ENCODE measurements around the gene IFI44L. TPM values are rescaled to one million over a fixed set of nuclear protein-coding genes. Genes with fewer than 3 reads are reported as not detected.

The IFI44L gene
- total RNA-seq (2014; rRNA removed): 14.7 and 26.2 TPM in 2 replicates
- polyA plus RNA-seq (2012): 0.73 TPM

DNA sequence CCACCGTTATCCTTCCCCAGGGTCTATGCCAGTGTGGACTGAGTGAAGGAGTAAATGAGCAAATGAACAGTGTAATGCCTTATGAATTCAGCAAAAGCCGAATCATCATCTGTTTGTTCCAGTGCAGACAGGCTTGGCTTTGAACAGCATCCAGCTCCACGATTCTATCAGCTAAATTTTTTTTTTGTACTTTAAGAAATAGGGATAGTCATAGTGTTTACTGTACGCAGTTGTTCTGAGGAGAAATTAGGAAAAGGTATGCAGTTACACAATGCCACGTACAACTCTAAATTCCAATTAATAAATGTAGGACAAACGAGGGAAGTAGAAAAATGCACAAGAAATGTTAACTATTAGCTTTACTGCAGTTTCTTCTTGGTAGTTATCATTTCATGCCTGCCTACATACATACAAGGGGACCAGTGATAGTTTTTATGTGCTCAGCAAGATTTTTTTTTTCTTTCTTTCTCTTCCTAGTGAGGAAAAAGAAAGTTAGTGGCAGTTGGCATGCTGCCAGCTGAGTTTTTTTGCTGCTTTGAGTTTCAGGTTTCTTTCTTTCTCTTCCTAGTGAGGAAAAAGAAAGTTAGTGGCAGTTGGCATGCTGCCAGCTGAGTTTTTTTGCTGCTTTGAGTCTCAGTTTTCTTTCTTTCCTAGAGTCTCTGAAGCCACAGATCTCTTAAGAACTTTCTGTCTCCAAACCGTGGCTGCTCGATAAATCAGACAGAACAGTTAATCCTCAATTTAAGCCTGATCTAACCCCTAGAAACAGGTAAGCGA lies at the start of gene IFI44L:
TSS of gene IFI44L (plus strand) at position 646 of the 777 bp plus-strand sequence. CDS start 7,468 bp downstream, outside the sequence.
- peak; percentile 74 for DNase-seq (ENCODE audit: low read depth)

DNA sequence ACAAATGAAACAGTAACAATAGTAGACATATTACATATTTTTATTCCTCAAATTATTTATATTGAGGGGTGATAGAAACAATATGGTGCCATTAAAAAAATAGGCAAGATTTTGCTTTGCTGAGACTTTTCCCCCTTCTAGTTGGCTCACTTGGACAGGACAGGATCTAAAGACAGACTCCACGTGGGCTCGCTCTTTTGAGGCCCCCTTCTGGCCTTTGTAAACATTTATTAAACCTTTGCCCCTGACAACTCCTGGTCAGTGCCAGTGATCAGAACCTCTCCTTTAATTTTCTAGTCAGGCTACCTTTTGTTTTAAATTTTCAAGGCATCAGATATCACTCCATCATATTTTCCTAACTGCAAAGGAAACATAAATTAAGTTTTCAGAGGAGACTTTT lies 49.7 kb upstream of the IFI44L start:
- no peak for DNase-seq (ENCODE audit: low read depth)

DNA sequence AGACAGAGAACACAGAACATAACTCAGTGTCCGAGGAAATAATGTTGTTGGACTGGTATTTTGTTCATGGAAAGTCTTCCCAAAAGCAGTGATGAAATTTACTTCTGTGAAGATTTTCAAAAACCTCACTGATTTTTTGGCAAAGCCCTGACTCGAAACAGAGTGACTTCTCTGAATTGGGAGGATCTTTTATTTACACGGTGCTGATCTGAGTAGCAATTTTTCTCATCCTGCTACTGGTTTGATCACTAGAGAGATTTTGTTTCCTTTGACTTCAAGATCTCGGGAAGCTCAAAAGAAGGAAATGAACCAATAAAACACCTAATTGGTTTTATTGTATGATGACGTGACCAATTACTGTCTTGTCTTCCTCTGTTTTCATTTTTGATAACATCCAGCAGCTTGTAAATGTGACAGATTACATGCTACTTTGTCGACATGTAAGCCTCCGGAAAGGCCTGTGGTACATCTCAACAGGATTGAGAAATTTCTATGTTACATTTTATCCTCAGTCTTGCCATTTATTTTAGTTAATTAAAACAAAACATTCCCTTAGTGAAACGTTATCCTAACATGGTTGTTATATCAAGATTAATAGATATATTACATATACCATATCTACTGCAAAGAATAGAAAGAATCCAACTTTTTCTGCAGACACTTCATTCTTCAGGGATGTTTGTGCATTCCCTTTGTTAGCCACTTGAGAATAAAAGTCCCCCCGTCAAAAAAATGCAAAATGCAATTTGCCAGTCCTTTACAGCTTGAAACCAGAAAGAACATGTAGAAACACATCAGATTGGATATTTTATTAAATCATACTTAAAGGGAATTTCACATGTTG lies 42.8 kb upstream of the IFI44L start:
- peak; percentile 34 for DNase-seq (ENCODE audit: low read depth)

DNA sequence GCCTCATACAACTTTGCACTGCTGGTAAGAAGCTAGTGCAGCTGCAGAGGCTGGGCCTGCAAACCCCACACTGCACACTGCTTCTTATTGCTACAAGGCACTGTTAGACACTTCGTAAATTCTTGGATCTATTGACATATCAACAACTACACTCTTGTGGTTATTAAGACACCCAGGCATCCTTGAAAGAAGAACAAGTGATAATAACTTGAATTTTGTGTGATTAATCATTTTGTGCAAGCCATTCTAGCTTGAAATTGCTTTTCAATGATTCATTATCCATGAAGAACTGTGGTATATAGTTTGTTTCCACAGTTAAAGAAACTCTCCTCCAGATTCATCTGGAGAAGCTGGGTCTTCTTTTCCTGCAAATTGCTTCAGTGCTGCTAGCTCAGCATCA lies 33.7 kb upstream of the IFI44L start:
- peak; percentile 48 for DNase-seq (ENCODE audit: low read depth)

DNA sequence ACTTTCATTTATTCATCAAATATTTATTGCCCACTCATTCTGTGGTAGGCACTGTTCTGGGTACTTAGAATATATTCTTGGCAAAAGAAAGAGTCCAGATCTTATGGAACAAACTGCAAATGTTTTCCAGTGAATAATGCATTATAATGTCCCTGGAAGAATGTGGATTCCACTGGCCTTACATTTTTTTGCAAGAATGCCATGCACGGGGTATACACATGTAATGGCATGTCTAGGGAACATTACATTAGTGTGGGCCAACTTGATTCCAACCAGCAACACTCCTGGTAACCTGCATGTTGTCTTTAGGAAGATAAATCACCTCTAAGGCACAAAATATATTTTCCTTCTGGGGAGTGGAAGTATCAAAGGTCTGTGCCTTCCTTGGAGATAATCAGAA lies 33.0 kb upstream of the IFI44L start:
- DNase-seq (ENCODE audit: low read depth): no peak

DNA sequence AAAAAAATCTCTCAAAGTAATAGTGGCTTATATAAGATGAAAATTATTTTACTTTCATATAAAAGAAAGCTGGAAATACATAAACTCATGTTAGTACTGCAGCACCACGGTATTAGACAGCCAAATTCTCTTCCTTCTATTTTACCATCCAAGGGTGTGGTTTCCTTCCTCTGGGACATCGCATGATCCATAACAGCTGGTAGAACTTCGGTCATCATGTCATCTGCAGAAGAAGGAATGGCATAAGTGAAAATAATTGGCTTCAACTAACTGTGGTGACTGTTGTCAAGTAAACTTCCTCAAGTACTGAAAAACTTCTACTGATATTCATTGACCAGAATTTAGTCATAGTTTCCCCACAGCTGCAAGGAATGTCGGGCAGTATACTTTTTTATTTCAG lies 28.3 kb upstream of the IFI44L start:
- peak; percentile 73 for DNase-seq (ENCODE audit: low read depth)

DNA sequence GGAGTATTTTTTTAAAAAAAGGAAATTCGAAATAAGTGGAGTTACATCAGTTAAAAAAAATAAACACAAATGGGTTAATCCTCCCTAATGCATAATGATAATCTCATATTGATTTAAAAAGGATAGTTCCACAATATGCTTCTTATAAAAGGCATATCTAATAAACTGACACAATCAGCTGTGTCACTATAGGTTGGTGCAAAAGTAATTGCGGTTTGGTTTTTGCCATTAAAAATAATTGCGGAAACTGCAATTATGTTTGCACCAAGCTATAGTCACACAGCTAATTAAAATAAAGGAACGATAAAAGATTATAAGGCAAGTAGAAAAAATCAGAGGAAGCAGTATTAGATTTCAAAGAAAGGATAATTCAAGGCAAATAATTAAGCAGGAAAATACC lies 21.0 kb upstream of the IFI44L start:
- no peak for DNase-seq (ENCODE audit: low read depth)

DNA sequence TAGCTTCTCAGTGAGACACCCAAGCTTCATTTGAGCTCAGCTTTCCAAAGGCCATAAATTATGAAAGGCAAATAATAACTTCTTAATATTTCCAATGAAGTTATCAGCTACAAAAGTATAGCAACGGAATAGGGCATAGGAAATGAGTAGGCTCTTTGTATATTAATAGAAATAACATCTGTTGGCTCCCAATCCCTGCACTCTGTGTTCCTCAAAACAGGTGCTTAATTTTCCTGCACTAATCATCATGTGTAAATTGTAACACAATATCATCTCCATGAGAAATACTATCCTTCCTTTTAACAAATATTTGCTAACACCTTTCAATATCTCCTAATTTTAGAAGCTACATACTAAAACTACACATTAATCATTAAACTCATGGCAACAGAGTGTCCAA lies 19.2 kb upstream of the IFI44L start:
- DNase-seq (ENCODE audit: low read depth): no peak

DNA sequence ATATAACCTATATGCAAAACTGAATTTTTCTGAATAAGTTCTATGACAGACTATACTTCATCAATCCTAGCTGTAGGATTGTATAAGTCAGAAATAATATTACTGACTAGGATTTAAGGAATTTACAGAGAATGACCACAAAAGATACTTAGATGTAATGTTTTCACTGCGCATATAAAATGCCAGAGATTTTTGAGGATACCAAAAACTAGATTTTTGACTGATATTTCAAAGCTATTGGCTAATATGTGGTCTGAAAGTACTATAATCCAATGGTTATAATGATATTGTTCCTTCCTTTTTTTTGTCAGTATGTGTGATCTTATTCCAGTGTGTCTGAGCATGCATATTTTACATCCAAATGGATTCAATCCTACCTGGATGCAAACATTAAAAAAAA lies 17.0 kb upstream of the IFI44L start:
- no peak for DNase-seq (ENCODE audit: low read depth)

DNA sequence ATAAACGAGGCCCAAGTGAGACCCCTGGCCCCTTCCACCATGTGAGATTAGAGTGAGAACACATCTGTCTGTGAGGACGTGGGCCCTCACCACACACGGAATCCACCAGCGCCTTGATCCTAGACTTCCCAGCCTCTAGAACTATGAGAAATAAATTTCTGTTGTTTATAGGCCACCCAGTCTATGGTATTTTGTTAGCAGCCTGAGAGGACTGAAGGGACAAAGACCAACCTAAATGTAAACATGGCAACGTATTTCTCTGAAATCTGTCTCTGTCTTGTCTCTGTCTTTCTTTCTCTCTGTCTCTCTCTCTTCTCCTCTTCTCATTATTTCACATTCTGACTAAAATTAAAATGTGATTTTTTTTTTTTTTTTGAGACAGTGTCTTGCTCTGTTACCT lies 15.6 kb upstream of the IFI44L start:
- DNase-seq (ENCODE audit: low read depth): no peak

DNA sequence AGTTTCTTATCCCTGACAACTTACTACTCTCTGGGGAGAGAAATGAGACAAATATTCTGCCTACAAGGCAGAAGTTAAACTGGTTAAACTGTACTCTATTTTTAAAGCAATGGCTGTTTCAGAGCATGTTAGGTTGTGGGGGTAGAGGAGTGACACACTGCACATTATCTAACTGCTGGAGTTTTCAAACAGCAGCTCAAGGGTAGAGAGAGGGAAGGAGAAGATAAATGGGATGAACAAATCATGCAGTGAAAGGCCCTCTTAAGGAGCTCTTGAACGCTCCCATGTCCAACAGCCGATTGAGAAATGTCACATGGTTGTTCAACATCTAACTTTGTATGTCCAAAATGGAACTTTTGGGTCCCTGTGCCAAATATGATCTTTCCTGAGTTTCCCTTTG lies 14.0 kb upstream of the IFI44L start:
- DNase-seq (ENCODE audit: low read depth): no peak

DNA sequence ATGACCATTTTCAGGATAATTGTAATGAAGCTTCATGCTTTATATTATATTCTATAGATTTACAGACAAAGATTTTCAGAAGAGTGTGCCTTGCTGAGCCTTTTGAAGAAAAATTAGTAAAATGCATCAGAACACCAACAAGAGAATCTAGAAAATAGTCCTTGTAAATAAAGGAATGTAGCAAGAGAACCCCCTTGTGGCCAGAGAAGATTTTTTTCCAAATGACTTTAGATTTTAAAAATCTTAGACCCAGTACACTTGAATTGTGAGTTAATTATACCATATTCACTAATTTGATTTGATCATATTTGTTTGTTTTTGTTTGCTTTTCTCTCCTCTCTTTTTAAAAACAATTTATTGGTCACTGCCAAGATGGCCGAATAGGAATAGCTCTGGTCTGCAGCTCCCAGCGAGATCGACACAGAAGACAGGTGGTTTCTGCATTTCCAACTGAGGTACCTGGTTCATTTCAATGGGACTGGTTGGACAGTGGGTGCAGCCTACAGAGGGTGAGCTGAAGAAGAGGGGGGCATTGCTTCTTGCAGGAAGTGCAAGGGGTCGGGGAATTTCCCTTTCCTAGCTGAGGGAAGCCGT lies 12.8 kb upstream of the IFI44L start:
- peak; percentile 38 for DNase-seq (ENCODE audit: low read depth)

DNA sequence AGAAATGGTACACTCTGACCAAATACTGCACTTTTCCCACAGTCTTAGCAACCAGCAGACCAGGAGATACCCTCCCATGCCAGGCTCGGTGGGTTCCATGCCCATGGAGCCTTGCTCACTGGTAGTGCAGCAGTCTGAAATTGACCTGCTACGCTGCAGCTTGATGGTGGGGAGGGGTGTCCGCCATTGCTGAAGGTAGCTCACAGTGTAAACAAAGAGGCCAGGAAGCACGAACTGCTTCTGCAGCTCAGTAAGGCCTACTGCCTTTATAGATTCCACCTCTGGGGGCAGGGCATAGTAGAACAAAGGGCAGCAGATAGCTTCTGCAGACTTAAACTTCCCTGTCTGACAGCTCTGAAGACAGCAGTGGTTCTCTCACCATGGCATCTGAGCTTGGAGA lies 12.3 kb upstream of the IFI44L start:
- no peak for DNase-seq (ENCODE audit: low read depth)

DNA sequence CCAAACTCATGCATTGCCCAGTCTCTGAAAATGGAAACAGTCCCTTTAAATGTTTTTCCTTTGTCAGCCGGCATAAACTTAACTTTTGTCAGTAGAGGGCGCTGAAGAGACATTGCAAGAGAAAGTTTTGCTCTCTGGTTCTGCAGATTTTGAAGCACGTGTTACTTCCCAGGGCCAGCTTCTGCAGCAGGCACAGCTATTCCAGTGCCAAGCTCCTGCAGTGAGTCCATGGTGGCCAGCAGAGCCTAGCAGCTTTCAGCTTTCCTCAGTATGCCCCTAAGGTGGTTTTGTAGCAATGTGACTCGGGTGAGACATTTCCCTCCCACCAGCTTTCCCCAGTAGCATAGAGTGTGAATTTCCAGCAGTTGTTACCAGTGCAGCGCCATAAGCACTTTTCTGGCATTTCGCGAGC lies 2.6 kb upstream of the IFI44L start:
- peak; percentile 94 for DNase-seq (ENCODE audit: low read depth)

DNA sequence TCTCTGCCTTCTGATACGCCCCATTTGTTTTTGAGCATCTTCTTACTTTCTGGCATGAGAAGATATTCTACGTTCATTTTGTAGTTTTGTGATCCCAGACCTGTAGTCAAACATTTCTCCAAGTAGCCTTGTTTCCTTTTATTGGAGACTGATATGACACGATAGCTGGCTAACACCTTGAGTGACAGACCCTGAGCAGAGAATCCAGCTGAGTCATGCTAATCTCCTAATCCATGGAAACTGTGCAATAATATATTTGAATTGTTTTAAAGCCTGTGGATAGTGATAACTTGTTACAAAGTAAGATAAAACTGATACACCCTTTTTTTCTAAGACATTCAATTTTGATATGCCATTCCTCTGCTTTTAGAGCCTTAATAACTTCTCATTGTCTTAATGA lies 1.2 kb upstream of the IFI44L start:
- DNase-seq (ENCODE audit: low read depth): no peak

DNA sequence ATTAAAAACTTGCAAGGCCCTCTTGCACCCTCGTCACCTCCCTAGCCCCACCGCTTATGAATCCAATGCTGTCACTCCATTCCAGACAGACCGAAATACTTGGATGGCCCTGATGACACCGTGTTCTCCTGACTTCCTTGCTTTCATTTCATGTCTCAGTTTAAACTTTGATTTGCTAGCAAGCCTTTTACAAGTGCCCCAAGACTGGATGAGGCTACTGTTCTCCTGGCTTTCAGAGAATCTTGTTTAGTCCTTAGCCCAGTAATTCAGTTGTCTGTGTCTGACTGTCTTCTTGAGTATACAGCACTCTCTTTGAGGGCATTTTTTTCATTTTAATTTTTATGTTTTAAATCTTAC lies 824 bp upstream of the IFI44L start:
- no peak for DNase-seq (ENCODE audit: low read depth)

DNA sequence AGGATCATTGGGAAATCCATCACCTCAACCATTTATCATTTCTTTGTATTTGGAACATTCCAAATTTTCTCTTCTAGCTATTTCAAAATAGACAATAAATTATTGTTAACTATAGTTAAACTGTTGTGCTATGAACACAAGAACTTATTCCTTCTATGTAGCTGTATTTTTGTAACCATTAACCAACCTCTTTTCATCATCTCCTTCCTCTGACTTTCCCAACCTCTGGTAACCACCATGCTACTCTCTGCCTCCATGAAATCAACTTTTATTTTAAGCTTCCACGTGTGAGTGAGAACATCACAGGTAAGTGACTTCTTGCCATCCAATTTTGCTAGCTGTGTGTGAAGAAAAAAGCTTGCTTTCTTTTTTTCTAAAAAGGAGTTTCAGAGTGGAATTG lies 418 bp downstream of the IFI44L start:
- no peak for DNase-seq (ENCODE audit: low read depth)

DNA sequence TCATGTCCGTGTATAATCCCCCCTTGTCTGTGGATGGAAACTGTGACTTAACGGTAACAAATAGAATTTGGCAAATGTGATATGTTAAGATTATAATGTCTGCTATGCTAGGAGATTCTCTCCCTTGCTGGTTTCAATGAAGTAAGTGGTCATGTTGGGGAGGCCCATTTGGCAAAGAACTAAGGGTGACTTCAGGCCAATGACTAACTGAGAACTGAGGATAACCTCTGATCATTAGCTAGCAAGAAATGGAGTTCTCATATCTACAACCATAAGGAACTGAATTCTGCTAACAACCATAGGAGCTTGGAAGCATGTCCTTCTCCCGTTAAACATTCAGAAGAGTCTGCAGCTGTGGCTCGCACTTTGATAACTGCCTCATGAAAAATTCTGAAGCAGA lies 2.3 kb downstream of the IFI44L start:
- no peak for DNase-seq (ENCODE audit: low read depth)

DNA sequence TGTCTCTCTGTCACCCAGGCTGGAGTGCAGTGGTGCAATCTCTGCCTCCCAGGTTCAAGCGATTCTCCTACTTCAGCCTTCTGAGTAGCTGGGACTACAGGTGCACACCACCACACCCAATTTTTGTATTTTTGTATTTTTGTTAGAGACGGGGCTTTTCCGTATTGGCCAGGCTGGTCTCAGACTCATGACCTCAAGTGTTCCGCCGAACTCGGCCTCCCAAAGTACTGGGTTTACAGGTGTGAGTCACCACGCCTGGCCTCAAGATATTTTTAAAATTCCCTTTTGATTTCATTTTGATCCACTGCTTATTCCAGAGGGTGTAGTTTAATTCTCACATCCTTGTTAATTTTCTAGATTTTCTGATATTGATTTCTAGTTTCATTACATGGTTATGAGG lies 3.8 kb downstream of the IFI44L start:
- DNase-seq (ENCODE audit: low read depth): no peak

DNA sequence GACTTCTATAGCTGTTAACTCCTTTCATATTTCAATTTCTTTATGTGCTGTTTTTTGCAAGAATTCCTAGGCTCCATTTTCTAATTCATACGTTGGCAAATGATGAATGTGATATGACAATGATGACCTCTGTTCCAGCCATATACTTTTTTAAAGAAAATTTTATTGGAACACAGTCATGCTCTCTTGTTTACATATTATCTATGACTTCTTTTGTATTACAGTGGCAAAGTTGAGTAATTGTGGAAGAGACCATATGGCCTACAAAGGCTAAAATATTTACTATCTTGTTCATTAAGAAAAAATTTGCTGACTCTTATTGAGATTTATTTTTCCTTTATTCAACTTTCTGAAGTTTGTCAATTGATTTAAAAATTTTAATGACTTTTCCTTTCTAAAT lies 7.1 kb downstream of the IFI44L start:
- DNase-seq (ENCODE audit: low read depth): peak; percentile 28

DNA sequence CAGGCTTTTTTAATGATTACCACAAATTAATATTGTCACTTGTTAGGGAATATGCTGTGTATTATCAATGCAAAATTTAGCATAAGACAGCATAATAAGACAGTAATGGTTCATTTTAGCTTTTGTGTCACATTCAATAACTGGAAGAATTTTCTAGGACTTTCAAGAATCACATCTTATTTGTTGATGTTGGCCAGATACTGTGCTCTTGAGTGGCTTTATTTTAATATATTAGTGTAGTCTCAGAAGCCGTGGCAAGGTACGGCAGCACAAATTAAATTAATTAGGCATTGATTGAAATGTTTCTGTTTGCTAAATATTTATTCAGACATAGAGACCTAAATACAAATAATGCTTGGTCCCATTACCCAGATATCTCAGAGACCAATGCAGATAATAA lies 10.4 kb downstream of the IFI44L start:
- no peak for DNase-seq (ENCODE audit: low read depth)

DNA sequence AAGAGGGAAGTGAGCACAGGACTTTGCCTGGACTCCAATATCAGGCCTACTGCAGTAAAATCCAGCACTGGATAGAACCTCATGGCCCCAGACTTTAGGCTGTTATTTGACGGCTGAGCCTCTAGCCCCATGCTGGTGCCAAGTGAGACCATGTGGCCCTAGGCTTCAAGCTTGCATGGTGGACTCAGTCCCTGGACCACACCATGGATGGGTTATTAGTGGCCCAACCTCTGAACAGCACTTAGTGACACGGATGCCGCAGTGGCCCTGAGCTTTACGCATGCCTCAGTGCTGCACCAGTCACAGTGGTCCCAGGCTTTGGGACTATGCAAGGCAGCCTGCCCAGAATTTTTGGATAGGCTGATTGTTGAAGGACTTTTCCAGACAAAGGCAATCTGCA lies 13.0 kb downstream of the IFI44L start:
- no peak for DNase-seq (ENCODE audit: low read depth)

DNA sequence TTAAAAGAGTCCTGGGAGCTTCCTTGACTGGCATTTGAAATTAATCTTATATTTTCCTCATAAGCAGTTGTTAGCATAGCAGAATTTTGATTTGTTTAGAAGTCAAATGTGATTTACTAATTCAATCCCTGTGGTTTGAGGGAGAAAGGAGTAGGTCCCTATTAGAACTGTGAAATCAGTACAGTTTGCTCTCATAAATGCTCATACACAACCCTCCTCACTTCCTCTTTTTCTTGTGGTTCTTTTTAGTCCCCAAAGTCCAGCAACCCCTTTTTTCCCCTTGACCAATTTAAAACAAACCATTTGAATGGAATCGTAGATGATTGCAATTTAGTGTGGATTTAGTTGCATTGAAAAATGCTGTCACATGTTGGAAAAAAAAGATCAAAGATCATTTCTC lies 20.2 kb downstream of the IFI44L start:
- DNase-seq (ENCODE audit: low read depth): no peak
